ENCODE results near the gene DLX1. TPM values are rescaled to one million over a fixed set of nuclear protein-coding genes. Genes with fewer than 3 reads are reported as not detected.

DLX1 gene
- total RNA-seq, 1 experiment from 2014 or later = 2.0 TPM

DNA sequence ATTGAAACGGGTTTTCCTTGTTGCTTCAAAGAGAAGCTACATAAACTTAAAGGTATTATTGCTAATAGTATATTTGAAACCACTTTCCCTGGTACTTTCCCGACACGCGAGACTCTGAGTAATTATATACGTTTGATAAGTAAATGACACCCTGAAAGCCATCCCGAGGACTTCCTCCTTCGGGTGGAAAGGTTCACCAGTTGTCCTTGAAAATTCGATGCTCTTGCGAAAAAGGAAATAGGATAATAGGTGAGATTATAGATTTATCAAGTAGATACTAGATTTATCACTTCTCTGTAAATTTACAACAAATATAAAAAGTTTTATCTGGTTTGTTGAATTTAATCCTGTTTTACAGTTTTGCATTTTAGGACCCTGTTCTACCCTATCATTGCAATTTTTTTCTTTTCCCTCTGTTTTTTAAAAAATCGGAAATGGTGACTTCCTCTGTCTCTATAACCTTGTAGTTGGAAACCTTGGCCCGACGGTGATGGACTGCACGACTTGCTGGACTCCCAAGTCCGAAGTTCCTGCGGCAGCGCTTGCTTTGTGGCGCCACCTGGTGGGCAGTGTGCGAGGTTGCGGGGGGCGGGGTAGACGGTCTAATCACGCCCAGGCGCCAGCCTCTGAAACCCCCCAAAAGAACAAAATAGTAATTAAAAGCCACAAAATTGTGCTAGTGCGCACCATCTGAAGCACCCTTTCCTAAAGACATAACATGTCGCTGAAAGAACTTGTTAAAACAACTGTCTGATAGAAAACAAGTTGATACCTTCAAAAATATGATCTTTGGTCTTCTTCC is 18.4 kb downstream of the DLX1 start:
- Histone ChIP-seq H3K9me3 (ENCODE audit: control insufficient read depth in 1 of 2, insufficient read depth in 1 of 2, low read depth in 1 of 2, low read length in 2 of 2) (no peaks in the 10 kb centered on the region), H3K4me2 (ENCODE audit: low read length) (peak overlapping the region; percentile 86), H4K20me1 (ENCODE audit: insufficient read depth) (no peaks in the 10 kb centered on the region), H3K27me3 (ENCODE audit: insufficient read depth, low read length) (no peaks in the 10 kb centered on the region), H3K4me3 (replicated peaks in 1 of 2; ENCODE audit: low read depth in 1 of 2, low read length in 2 of 2) (peak overlapping the region; percentile 60 to 64), H3K4me1 (ENCODE audit: control insufficient read depth in 1 of 2, insufficient read depth in 2 of 2, low read length in 2 of 2) (peaks cover 31 to 46% of the 10 kb centered on the region in 2 experiments), H3K27ac (ENCODE audit: low read depth, low read length) (no peak overlapping the region), H3K79me2 (ENCODE audit: insufficient read depth, low read length) (no peaks in the 10 kb centered on the region), H3K9ac (ENCODE audit: low read length) (peak overlapping the region; percentile 63), H3K9me2 (ENCODE audit: insufficient read depth) (no peaks in the 10 kb centered on the region), H3K36me3 (ENCODE audit: control insufficient read depth in 1 of 2, insufficient read depth in 2 of 2, low read length in 2 of 2) (no peaks in the 10 kb centered on the region), H2AFZ (ENCODE audit: low read depth, low read length, poor library complexity, severe bottlenecking) (peak overlapping the region; percentile 94)
- ChIA-PET POLR2A (interaction anchor here (0.6 to 1.0 kb wide), 7 partner anchors 8 to 290 kb away, joined by 3 read pairs; partner anchors contain the start of gene HAT1), CTCF (interaction anchor here (1.0 to 2.5 kb wide), 15 partner anchors 9 to 530 kb away, joined by 3 to 8 read pairs (median 4); no protein-coding TSS in a partner anchor), RAD21 (ENCODE audit: low non-redundant PET in 1 of 2, low total read pairs in 2 of 2, uncharacterized antibody in 2 of 2, unreplicated experiment in 2 of 2) (no interaction called here)
- peak; percentile 5 for TF ChIP-seq YY1 (IDR thresholded peaks at IDR 0.05; ENCODE audit: extremely low read depth, insufficient replicate concordance, low read depth, low read length)
- TF ChIP-seq ZNF274 (IDR thresholded peaks at IDR 0.05; ENCODE audit: low read depth, low read length) = no peak
- TF ChIP-seq, protein P1, sequence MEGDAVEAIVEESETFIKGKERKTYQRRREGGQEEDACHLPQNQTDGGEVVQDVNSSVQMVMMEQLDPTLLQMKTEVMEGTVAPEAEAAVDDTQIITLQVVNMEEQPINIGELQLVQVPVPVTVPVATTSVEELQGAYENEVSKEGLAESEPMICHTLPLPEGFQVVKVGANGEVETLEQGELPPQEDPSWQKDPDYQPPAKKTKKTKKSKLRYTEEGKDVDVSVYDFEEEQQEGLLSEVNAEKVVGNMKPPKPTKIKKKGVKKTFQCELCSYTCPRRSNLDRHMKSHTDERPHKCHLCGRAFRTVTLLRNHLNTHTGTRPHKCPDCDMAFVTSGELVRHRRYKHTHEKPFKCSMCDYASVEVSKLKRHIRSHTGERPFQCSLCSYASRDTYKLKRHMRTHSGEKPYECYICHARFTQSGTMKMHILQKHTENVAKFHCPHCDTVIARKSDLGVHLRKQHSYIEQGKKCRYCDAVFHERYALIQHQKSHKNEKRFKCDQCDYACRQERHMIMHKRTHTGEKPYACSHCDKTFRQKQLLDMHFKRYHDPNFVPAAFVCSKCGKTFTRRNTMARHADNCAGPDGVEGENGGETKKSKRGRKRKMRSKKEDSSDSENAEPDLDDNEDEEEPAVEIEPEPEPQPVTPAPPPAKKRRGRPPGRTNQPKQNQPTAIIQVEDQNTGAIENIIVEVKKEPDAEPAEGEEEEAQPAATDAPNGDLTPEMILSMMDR (IDR thresholded peaks at IDR 0.05 in 2 of 3, conservative IDR thresholded peaks at IDR 0.05 in 1 of 3; ENCODE audit: borderline replicate concordance in 1 of 3, insufficient read depth in 1 of 3, low read depth in 2 of 3, low read length in 2 of 3) = peak in 2 of 3 experiments; percentile 93 to 98; a peak in 4 of 6 replicates
- BruUV-seq (replicated peaks) = no TSS peak
- intact Hi-C loops (cut with micrococcal nuclease) = loop anchor here (1.0 to 5.0 kb wide), 6 partner anchors 95 to 529 kb away; no protein-coding TSS in a partner anchor
- peak; percentile 56 for ATAC-seq
- DNase-seq (ENCODE audit: low read depth, low spot score) = peak; percentile 81
